ENCODE measurements around the gene POLN. TPM values are rescaled to one million over a fixed set of nuclear protein-coding genes. Genes with fewer than 3 reads are reported as not detected.

The POLN gene
- total RNA-seq, 1 experiment from 2014 or later, result 0.10 TPM

GRCh38 chr4:2255501-2256155 lies 13.7 kb upstream of the POLN start:
- in situ Hi-C loops (cut with HindIII; ENCODE audit: low pct_unique_long_range_greater_than_20kb, low sequenced_read_pairs), result no loop called here
- DNase-seq (ENCODE audit: low read depth), result no peak

GRCh38 chr4:2254665-2255500 lies 13.0 kb upstream of the POLN start:
- in situ Hi-C loops (cut with HindIII; ENCODE audit: low pct_unique_long_range_greater_than_20kb, low sequenced_read_pairs), result no loop called here
- no peak for DNase-seq (ENCODE audit: low read depth)

GRCh38 chr4:2253160-2254084 lies 11.5 kb upstream of the POLN start:
- no peak for DNase-seq (ENCODE audit: low read depth)
- in situ Hi-C loops (cut with HindIII; ENCODE audit: low pct_unique_long_range_greater_than_20kb, low sequenced_read_pairs), result no loop called here

GRCh38 chr4:2252530-2253091 lies 10.7 kb upstream of the POLN start:
- no peak for DNase-seq (ENCODE audit: low read depth)
- in situ Hi-C loops (cut with HindIII; ENCODE audit: low pct_unique_long_range_greater_than_20kb, low sequenced_read_pairs), result no loop called here

- in situ Hi-C loops (cut with HindIII; ENCODE audit: low pct_unique_long_range_greater_than_20kb, low sequenced_read_pairs), result no loop called here
- DNase-seq (ENCODE audit: low read depth), result no peak
Observed at GRCh38 chr4:2251795-2252529, 10.0 kb upstream of the POLN start.

- no peak for DNase-seq (ENCODE audit: low read depth)
- in situ Hi-C loops (cut with HindIII; ENCODE audit: low pct_unique_long_range_greater_than_20kb, low sequenced_read_pairs), result no loop called here
Observed at GRCh38 chr4:2251073-2251794, 9.3 kb upstream of the POLN start.

- in situ Hi-C loops (cut with HindIII; ENCODE audit: low pct_unique_long_range_greater_than_20kb, low sequenced_read_pairs), result no loop called here
- DNase-seq (ENCODE audit: low read depth), result no peak
Observed at GRCh38 chr4:2250357-2251072, 8.6 kb upstream of the POLN start.

GRCh38 chr4:2249526-2250356 lies 7.8 kb upstream of the POLN start:
- in situ Hi-C loops (cut with HindIII; ENCODE audit: low pct_unique_long_range_greater_than_20kb, low sequenced_read_pairs), result no loop called here

GRCh38 chr4:2248821-2249261 lies 6.9 kb upstream of the POLN start:
- DNase-seq (ENCODE audit: low read depth), result no peak
- in situ Hi-C loops (cut with HindIII; ENCODE audit: low pct_unique_long_range_greater_than_20kb, low sequenced_read_pairs), result no loop called here

More at GRCh38 chr4:2249526-2250356, 7.8 kb upstream of the POLN start:
- no peak for DNase-seq (ENCODE audit: low read depth)

GRCh38 chr4:2248044-2248780 lies 6.3 kb upstream of the POLN start:
- in situ Hi-C loops (cut with HindIII; ENCODE audit: low pct_unique_long_range_greater_than_20kb, low sequenced_read_pairs), result no loop called here
- no peak for DNase-seq (ENCODE audit: low read depth)

GRCh38 chr4:2247128-2248043 lies 5.5 kb upstream of the POLN start:
- no peak for DNase-seq (ENCODE audit: low read depth)
- in situ Hi-C loops (cut with HindIII; ENCODE audit: low pct_unique_long_range_greater_than_20kb, low sequenced_read_pairs), result no loop called here

GRCh38 chr4:2246384-2247127 lies 4.6 kb upstream of the POLN start:
- DNase-seq (ENCODE audit: low read depth), result no peak
- in situ Hi-C loops (cut with HindIII; ENCODE audit: low pct_unique_long_range_greater_than_20kb, low sequenced_read_pairs), result no loop called here

- in situ Hi-C loops (cut with HindIII; ENCODE audit: low pct_unique_long_range_greater_than_20kb, low sequenced_read_pairs), result no loop called here
- DNase-seq (ENCODE audit: low read depth), result no peak
Observed at GRCh38 chr4:2245787-2246275, 3.9 kb upstream of the POLN start.

Data from Caki2 (cell line).